Activated gamma-delta T cell treated with anti-CD3 and anti-CD28 coated beads, Interleukin-2, amount 50 U/mL, for 16 hours (primary cell): ENCODE results near the gene BCL6.

ENCODE experiments used
- DNase-seq: peaks from one replicate; pipeline ENCODE4 v3.0.0-alpha.2; 2020; ENCODE audit warnings: low read depth

BCL6 gene

DNA sequence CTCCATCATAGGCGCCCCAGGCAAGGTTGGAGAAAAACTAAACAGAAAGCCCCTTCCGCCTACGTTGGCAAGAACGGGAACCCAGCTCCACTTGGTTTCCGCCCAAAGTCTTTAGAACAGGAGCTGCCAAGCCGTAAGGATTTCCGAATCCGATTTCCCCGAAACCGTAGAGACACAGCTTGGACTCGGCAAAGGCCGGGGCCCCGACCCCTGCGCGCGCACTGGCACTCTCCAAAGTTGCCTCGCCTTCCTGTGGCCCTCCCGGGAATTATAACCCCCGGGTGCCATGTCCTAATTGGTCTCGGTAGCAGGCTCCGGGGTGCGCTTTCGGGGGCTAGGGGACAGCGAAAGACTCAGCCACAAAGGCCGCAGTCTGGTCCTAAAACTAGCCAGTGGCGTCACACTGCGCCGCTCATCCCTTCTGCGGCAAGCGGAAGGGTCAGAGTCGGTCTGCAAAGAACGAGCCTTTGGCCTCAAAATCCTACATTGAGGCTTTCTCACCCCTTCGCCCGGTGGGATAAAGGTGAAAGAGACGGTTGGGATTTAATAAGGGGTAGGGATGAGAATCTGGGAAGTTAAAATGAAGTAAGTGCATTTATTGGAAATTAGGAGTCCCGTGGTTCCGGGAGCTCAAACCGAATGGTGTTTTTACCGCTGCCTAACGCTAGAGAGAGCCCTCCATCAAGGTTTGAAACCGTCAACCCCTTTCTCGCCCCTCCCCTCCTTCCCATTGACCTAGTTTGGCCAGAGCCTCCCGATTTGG lies 6.8 kb downstream of the BCL6 start:
- DNase-seq: no peak

DNA sequence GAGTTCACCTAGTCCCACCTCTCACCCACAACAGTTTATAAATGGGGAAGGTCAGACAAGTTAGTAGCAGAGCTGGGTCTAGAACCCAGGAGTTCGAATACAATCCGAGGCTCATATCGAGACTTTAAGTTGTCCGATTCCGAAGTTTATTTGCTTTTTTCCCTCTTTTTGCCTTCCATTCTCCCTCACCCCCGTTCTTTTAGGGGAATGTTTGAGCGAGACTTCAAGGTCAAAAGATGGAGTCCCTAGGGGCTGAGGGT lies 7.3 kb downstream of the BCL6 start:
- no peak for DNase-seq

DNA sequence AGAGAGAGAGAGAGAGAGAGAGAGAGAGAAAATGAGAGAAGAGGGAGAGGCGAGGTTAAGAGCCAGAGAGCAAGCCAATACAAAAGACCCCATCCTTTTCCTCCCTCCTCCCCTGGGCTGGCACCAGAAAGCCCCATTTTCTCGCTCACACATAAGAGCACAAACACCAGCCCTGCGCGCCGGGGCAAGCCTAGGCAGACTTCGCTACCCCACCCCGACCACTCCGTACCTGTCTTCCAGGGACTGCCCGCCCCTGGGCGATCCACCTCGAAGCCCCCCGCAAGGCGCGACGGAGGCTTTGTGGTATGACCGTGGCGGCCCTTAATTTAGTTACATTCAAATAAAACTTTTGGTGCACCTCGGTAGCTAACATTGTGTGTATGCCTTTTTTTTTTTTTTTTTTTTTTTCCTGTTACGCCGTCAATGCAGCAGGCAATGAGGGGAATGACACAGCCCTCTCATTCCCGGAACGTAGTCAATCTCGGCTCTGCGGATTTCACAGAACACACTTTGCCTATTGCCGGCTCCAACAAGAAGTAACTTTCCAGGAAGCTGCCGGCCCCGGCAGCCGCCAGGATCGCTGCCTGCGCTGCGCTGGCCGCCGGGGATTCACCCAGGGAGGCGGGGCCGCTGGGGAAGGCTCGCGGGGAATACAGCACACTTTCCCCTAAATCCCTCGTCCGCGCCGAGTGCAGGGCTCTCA lies 7.7 kb downstream of the BCL6 start:
- no peak for DNase-seq

DNA sequence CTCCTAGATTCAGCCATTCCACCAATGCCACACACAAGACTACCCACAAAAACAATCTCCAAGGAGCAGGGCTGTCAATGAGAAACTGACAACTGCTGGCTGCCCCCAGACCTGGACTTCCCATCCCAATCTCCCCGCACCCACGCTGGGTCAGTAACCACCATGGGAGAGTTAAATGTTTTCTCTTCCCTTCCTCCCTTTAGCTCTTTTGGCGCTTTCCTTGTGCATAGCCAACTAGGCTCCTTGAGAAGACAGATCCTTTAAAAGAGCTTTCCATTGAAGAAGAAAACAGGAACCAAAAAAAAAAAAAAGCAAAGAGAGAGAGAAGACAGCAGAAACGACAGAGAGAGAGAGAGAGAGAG lies 8.3 kb downstream of the BCL6 start:
- no peak for DNase-seq

DNA sequence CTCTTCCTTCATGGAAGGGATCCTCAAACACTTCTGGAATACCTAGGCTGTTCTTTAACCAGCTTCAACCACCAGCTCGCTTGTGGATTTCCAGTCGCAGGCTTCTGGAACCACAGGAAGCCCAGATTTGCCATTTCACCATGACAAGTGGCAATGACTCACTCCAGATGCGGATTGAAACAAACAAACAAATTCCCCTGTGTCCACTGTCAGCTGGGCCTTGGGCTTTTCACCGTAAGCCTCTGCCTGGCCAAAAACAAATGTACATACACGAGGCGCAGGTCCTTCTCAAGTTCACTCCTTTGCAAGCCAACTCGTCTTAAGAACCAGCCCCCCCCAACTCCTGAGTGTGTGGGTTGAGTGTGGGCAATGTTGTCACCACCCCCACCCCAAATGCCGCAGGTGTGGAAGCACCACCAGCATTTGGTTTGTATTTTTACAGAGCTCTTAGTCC lies 8.8 kb downstream of the BCL6 start:
- no peak for DNase-seq

DNA sequence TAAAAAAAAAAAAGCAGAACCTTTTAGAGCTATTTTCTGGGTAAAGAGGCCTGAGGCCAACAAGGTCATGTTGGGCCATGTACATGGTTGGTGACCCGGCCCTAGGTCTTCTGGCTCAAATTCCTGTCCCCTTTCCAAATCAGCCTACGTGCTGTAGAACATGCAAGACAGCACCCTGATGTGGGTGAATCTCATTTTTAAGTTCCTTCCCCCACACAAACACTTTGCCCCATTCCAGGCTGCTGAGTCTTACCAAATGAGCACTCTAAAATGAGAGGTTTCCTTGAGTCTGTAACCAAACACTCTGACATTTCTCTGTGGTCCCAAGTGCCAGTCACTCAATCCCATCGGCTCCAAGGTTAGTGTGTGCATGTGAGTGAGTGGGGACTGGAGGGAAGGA lies 9.4 kb downstream of the BCL6 start:
- DNase-seq: no peak

DNA sequence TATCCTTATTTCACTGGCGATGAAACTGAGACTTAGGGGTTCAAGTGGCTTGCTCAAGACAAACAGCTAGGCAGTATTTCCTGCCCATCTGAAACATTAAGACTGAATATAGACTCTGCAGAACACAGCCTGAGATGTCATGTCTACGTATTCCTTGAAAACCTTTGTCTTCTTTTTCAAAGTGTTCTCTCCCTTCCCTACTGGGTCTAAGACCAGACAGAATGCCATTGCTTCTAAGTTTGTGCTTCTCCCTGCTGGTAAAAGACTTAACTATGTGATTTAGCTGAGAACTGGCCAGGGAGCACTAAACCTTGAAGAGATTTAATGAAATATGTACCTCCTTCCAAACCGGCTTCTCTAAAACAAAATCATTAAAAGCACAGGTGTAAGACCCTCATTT lies 9.9 kb downstream of the BCL6 start:
- no peak for DNase-seq

DNA sequence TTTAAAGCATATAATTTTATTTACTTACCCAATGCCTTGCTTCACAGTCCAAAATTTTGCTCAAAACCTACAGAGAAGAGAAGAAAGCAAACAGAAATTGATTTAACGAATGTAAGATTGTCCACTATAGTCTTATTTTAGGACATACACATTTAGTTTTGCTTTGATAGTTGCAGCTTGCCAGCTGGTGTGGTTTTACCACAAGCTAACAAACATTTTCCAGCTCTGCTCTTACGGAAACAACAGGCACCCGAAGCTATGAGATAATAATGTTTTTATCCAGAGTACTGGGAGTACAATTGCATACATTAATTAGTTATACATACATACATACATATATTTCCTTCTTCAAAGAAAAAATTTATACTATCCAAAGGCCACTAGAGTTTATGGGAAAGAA lies 10.4 kb downstream of the BCL6 start:
- no peak for DNase-seq

DNA sequence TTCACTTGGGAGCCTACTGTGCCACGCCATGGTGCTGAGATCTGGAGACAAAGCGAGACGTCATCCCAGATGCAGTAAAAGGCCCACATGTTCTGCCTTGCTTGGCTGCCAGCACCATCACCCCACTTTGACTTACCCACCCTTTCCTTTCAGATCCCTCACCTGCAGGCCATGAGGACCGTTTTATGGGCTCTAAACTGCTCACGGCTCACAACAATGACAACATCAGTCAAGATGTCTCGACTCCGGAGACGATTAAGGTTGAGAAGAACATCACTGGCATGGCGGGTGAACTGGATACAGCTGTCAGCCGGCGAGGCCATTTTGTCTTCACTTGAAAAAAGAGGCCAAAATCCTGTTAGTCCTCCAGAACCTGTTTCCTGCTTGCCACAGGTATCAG lies 11.9 kb downstream of the BCL6 start:
- no peak for DNase-seq

DNA sequence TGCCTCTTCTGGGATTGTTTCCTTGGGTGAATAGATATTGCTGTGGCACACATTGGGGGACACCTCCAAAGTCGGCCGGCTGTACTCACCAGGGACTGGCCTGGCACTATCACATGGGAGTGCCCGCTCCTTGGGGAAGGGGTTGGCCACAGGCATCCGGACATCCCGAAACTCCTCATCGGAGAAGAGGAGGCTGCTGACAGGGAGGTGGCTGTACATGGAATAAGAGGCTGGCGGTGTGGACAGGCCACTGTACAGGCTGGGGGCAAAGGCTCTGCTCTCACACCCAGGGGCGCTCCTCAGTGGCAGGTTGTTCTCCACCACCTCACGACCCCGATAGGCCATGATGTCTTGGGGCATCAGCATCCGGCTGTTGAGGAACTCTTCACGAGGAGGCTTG lies 15.7 kb downstream of the BCL6 start:
- DNase-seq: no peak

DNA sequence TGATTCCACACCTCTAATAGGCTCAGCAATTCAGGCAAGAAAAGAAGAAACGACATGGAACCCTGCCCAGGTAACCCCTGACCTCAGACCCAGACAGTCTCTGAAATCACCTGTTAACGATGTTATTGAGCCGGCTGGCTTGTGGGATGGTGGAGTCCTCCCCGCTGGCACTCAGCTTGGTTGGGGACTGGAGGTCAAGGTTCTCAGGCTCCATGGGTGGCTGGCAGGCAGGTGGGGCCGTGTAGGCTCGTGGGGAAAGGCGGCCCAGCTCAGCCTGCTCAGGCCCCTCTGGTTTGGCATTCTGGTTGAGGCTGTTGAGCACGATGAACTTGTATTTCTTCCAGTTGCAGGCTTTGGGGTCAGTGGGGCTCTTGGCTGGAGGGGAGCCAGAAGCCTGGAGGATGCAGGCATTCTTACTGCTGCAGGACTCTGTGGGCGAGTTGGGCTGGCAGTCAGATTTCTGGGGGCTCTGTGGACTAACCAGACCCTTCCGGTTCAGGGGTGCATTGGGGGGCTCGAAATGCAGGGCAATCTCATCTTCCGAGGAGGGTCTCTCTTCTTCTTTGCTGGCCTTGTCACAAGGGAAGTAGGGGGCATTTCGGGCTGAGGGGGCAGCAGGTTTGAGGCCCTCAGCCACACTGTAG lies 16.2 kb downstream of the BCL6 start:
- no peak for DNase-seq

DNA sequence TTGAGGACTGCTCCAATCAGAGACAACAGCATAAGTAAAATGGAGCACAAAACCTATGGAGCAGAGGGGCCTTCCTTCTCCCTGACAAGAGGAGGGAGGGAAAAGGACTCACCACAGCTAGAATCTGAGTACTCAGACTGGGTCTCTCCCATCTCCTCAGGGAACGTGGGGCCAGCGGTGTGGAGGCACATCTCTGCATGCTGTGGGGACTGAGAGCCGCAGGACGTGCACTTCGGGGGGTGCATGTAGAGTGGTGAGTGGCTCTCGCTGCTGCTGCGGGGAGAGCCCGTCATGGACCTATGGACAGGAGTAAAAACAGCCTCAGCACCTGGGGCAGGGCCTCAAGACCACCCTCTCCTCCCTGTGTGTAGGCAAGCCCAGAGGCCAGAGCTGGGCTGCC lies 17.0 kb downstream of the BCL6 start:
- no peak for DNase-seq

DNA sequence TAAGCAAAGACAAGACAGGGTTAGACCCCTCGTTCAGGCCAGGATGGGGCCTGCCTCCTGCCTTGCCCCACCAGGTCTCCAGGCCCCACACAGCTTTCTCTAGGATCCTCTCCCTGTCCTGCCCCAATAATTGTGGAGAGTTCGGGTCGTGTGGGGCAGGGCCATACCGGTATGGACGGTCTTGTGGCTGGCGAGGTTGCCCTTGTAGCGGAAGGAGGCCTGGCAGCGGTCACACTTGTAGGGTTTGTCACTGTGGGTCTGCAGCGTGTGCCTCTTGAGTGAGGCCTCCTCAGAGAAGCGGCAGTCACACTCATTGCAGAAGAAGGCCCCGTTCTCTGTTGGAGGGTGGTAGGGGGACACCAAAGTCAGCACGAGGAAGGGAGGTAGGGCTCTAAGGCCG lies 18.7 kb downstream of the BCL6 start:
- DNase-seq: no peak

DNA sequence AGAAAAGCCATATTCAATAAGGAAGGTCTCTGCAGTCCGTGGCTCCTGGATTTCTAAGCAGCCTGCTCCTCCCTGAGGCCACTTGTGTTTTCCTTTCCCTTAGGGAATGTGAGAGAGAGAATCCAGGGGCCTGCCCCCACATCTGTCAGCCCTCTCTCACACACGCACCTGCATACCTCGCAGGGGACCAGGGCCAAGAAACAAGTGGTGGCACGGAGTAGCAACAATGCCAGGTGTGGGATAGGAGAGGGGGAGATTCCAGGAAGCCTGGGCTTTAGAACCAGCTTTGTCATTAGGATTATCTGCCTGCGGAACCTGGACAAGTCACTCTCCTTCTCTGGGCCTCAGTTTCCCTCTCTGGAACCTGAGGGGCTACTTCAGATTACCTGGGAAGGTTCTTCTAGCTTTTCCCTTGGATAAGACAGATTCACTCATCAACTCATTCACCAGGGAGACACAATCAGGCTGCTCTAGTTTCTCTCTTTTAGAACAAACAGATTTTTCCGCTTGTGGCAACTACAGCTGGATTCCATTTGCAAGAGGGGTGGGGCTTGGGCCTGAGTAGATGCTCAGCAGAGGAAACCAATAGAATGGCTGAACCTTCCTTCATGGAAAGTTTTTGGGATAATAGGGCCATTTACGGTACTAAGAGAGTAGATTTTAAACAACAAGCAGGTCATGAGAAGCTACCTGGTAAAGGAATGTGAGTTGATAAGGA lies 19.5 kb downstream of the BCL6 start:
- no peak for DNase-seq

DNA sequence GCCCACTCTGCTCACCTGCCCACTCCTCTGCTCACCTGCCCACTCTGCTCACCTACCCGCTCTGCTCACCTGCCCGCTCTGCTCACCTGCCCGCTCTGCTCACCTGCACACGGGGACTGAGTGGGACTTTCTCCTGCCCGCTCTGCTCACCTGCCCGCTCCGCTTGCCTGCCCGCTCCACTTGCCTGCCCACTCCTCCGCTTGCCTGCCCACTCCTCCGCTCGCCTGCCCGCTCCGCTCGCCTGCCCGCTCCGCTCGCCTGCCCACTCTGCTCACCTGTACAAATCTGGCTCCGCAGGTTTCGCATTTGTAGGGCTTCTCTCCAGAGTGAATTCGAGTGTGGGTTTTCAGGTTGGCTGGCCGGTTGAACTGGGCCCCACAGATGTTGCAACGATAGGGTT lies 20.0 kb downstream of the BCL6 start:
- no peak for DNase-seq

DNA sequence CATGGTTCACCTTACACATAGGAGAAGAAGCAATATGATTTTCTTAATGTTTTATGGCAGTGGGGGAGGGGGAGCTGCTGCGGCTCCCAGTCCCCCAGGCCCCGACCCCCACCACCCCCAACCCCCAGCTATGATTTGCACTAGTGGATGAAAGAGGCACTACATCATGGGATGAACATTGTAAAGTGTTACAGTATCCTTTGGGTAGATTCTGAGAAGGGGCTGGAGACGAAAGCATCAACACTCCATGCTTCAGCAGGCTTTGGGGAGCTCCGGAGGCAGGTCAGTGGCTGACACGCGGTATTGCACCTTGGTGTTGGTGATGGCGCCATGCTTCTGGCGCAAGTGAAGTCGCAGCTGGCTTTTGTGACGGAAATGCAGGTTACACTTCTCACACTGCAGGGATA lies 23.1 kb downstream of the BCL6 start:
- no peak for DNase-seq

DNA sequence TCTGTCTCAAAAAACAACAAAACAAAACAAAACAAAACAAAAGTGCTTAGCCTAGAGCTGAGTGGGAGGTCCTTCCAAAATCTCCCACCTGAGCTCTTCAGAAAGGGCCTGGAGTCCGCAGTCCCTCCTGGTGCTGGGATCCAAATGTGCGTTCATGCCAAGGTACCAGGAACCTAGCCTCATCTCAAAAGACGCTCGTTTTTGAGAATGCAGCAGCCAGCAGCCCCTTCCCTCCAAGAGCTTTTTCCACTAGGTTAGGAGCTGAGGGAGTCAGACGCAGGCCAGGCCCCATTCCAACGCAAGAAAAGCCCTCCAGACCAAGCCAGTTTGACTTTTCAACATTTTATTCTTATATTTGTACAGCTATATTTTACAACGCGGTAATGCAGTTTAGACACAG lies 24.2 kb downstream of the BCL6 start:
- DNase-seq: no peak

DNA sequence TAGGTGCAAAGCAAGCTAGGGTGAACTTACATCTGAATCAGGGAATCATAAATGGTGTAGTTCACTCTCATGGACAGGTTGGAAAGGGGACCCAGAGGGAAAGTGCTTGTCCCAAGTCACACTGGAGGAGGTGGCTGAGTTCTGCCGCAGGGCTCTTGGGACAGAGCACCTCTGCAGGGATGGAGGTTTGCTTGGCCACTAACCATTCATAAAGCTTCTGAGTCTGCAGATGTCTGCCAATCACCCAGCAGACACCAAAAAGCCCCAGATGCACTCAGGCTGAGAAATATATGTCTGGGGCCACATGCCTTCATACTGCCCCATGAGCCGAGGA lies 25.0 kb downstream of the BCL6 start:
- DNase-seq: no peak

DNA sequence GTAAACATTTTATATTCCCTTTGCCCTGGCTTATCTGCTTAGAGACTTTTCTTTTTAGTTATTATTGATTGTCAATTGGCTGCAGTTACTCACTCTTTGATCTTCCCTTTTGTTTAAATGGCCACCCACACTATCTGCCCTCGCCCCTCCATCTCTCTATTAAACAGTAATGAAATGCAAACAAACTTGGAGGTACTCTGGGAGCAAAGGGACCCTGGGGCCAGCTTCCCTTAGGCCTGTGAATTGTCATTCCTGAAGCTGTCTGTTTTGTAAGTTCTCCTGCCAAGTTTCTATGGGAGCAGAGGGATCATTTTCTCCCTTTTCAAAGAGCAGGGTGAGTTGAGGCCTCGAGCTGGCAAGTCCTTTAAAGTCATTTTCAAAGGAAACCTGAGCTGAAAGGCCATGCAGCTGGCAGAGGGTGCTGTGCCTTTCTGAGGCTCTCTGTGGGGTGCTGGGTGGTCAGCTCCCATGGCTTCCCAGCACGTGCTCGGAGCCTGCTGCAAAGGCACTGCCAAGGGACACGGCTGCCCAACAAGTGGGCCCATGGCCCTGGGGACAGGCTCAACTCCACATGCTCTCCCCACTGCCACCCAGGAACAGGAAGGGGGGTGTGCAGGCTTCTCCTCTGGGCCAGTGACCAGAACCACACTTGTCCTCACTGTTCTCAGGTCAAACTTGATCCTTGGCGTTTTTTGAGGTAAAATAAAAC lies 25.5 kb downstream of the BCL6 start:
- no peak for DNase-seq

DNA sequence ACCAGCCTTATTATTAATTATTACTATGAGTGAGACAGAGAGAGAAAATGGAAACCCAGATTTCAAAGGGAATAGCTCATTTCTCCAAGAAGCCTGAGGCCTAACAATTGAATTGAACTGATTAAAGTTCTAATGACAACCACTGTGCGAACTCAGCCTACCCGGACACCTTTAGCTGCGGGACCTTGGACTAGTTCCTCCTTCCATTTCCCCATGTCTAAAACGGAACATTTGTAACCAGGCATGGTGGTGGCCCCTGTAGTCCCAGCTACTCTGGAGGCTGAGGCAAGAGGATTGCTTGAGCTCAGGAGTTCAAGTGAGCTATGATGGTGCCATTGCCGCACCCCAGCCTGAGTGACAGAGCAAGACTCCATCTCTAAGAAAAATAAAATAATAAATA lies 26.5 kb downstream of the BCL6 start:
- no peak for DNase-seq

DNA sequence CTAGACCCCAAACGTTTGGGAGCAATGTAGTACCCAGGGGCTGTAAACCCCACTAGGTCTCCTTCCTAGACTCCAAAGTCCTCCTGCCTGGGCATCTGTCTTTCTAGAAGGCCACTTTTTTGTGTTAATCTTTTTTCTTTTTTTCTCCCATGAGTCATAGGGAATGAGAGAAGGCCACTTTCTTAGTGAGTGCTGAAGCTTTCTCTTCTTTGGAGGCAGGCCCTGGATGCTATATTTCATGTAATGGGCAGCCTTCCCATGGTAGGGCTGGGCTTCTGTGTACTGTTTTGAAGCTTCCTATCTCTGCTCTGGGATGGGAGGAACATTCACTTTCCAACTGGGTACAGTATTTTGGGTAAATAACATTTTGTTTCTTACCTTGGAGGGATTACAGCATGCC lies 27.7 kb downstream of the BCL6 start:
- no peak for DNase-seq

DNA sequence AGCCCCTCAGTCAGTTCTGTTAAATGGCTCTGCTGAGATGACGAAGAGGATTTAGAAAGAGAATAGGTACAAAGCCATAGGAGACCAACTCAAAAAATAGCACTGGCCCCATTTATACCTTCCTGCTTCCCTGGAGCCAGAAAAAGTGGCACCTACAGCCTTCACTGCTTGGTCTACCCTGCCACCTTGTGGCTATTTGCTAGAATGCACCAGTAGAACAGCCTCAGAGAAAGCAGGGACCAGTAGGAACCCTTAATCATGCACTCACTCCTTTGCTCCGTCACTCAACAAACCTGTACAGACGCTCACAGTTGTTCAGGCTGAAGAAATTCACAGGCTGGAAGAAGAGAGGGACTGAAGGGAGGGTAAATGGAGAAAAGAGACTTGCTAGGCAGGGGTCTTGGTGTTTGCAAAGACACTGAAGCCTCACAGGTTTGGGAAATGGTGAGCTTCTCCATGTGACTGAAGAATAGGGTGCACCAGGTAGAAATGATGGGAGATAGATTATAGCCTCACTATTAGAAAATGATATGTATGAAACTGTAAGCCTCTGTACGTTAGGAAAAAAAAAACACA lies 30.8 kb downstream of the BCL6 start:
- DNase-seq: peak; percentile 66
